Measurements from ENCODE around the gene BIRC2.

DNA sequence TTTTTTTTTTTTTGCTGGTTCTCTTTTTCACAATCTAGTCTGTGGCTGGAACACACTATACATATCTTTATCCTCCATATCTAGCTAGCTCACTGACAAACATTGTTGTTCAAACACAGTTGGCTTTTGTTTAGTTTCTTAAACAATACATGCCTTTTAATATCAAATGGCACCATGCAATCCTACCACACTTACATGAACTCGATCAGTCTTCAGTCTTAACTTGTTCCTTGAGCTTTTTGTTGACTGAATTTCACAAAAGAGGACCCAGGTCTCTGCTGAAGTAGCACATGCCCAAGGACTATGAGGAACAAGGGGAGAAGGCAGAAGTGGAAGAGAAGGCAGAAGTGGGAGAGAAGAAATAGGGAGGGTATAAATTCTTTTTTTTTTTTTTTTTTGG is 80.1 kb downstream of the BIRC2 start:
- no peak for TF ChIP-seq CTCF (IDR thresholded peaks at IDR 0.05)
- no peak for TF ChIP-seq POLR2A (IDR thresholded peaks at IDR 0.05)
